K562 (cell line): ENCODE results near the gene FAM50B. TPM values are rescaled to one million over a fixed set of nuclear protein-coding genes. Genes with fewer than 3 reads are reported as not detected.

Experiments used
- ATAC-seq: fragments of 200-7000 bp; cut with Tn5 transposase; 3 replicates; pipeline ENCODE4 v1.9.1; 2020; ENCODE audit warnings: moderate library complexity
- BruUV-seq: library from RNA; stranded (reverse); fragments of 400-500 nt; replicated peaks from 2 replicates; lab custom pipeline; 2021; lab: Mats Ljungman, UMichigan
- CTCF ChIA-PET: fragments of 300-600 bp; formaldehyde crosslinking; extraction: SDS; loops from one replicate; lab custom pipeline; 2021; ENCODE audit warnings: low intra/inter-chr PET ratio; lab: Yijun Ruan, JAX
- POLR2A ChIA-PET: fragments of 300-600, 350-650 bp; sonication (Branson Sonifier 250); formaldehyde crosslinking; extraction: SDS; loops from one replicate; lab custom pipeline; 2021; ENCODE audit warnings: antibody characterized with exemption, inconsistent platforms; lab: Yijun Ruan, JAX
- DNase-seq, 4 experiments: peaks; one replicate each; pipeline versions ENCODE4 v3.0.0 to v3.0.0-alpha.2; 2011 to 2018; ENCODE audit warnings: low spot score in 3 of 4, mixed read lengths in 3 of 4; ENCODE audit errors: extremely low read depth in 1 of 4
- FAIRE-seq: peaks from 2 replicates; lab custom pipeline; 2011; peaks lifted over from hg19 to GRCh38; lab: Jason Lieb, UNC
- H2AFZ ChIP-seq: 2 replicates; pipeline ENCODE4 v1.6.0; 2011; ENCODE audit warnings: low read depth, low read length, control low read depth, inconsistent platforms
- H3K27ac ChIP-seq: fragments of 200-600 bp; 3 replicates; pipeline ENCODE4 v1.8.0; 2011; ENCODE audit warnings: low read depth, mild to moderate bottlenecking, control low read depth, inconsistent platforms, low read length, moderate library complexity, mixed read lengths; ENCODE audit errors: extremely low read depth
- H3K27me3 ChIP-seq, 2 experiments: fragments of 300-600 bp in 1 of 2; 2 replicates in 1 of 2; 3 replicates in 1 of 2; pipeline versions ENCODE4 v1.6.0 to v1.8.0; 2011; ENCODE audit warnings: inconsistent platforms in 2 of 2, low read length in 2 of 2, mild to moderate bottlenecking in 1 of 2, mixed read lengths in 1 of 2, moderate library complexity in 1 of 2; ENCODE audit not compliant: control insufficient read depth in 2 of 2, insufficient read depth in 2 of 2
- H3K36me3 ChIP-seq: fragments of 300-600 bp; 3 replicates; pipeline ENCODE4 v1.8.0; 2011; ENCODE audit warnings: mild to moderate bottlenecking, low read length, inconsistent platforms; ENCODE audit not compliant: control insufficient read depth, insufficient read depth
- H3K4me1 ChIP-seq, 2 experiments: fragments of 200-600 bp in 1 of 2; replicated peaks in 1 of 2; 2 replicates in 1 of 2; 3 replicates in 1 of 2; pipeline versions ENCODE4 v1.5.1 to v1.8.0; 2011; ENCODE audit warnings: inconsistent platforms in 2 of 2, low read length in 2 of 2, mild to moderate bottlenecking in 1 of 2, mixed read lengths in 1 of 2, moderate library complexity in 1 of 2; ENCODE audit not compliant: control insufficient read depth in 2 of 2, insufficient read depth in 2 of 2
- H3K4me2 ChIP-seq: 2 replicates; pipeline ENCODE4 v1.6.1; 2011; ENCODE audit warnings: low read length, control low read depth, inconsistent platforms, mixed read lengths; ENCODE audit not compliant: insufficient read depth
- H3K4me3 ChIP-seq: fragments of 200-600 bp; sonication (generic), shearing (Covaris generic); 2 replicates; pipeline ENCODE4 v1.5.1; 2016; ENCODE audit warnings: control low read depth, inconsistent platforms
- H3K79me2 ChIP-seq: fragments of 200-600 bp; 3 replicates; pipeline ENCODE4 v1.8.0; 2011; ENCODE audit warnings: low read length, inconsistent platforms; ENCODE audit not compliant: control insufficient read depth, insufficient read depth
- H3K9ac ChIP-seq, 2 experiments: 2 replicates each; pipeline versions ENCODE4 v1.6.0 to v1.6.1; 2011; ENCODE audit warnings: low read depth in 2 of 2, low read length in 2 of 2, control low read depth in 1 of 2, inconsistent platforms in 1 of 2, mild to moderate bottlenecking in 1 of 2, mixed read lengths in 1 of 2; ENCODE audit not compliant: insufficient read depth in 1 of 2
- H3K9me1 ChIP-seq: one replicate; pipeline ENCODE4 v1.6.0; 2011; ENCODE audit warnings: inconsistent platforms, mild to moderate bottlenecking, low read length, moderate library complexity; ENCODE audit not compliant: control insufficient read depth, insufficient read depth
- H3K9me3 ChIP-seq: replicated peaks from 2 replicates; pipeline ENCODE4 v1.5.1; 2011; ENCODE audit warnings: low read depth, low read length, inconsistent platforms; ENCODE audit not compliant: control insufficient read depth, insufficient read depth
- H4K20me1 ChIP-seq: replicated peaks from 2 replicates; pipeline ENCODE4 v1.6.1; 2011; ENCODE audit warnings: low read length, inconsistent platforms, mixed read lengths; ENCODE audit not compliant: control insufficient read depth, insufficient read depth
- HCFC1 ChIP-seq: IDR thresholded peaks from 2 replicates; pipeline ENCODE4 v1.6.1; 2012; ENCODE audit warnings: low read depth, low read length, improper control_type of control experiment
- HOMEZ ChIP-seq: fragments of 250-450 bp; sonication (Bioruptor Pico); IDR thresholded peaks from 2 replicates; pipeline ENCODE4 v1.4.0; 2020; ENCODE audit warnings: mild to moderate bottlenecking, moderate library complexity
- RAD21 ChIP-seq, 2 experiments: fragments of 250-450 bp in 1 of 2; fragments of 450-650 bp in 1 of 2; sonication (Bioruptor Pico) in 1 of 2; formaldehyde crosslinking in 1 of 2; IDR thresholded peaks in 1 of 2; conservative IDR thresholded peaks in 1 of 2; 2 replicates each; pipeline versions ENCODE4 v1.4.0 to v1.8.0; 2020 to 2022; ENCODE audit warnings: mild to moderate bottlenecking in 2 of 2, moderate library complexity in 1 of 2
- SAFB ChIP-seq: fragments of 200-400 bp; formaldehyde crosslinking; IDR thresholded peaks from 2 replicates; pipeline ENCODE4 v1.6.1; 2017; ENCODE audit warnings: low read depth, low read length, borderline replicate concordance
- XRCC5 ChIP-seq: fragments of 200-400 bp; formaldehyde crosslinking; IDR thresholded peaks from 2 replicates; pipeline ENCODE4 v1.6.1; 2017; ENCODE audit warnings: low read depth, mild to moderate bottlenecking, low read length
- ZNF174 ChIP-seq: fragments of 250-450 bp; sonication (Bioruptor Pico); IDR thresholded peaks from 2 replicates; pipeline ENCODE4 v1.4.0; 2020; ENCODE audit warnings: mild to moderate bottlenecking
- WGBS: fragments of 100-300 bp; shearing (Covaris generic); methylation state at CpG from one replicate; pipeline ENCODE4 v1.1.6; 2016; ENCODE audit warnings: low coverage, mixed read lengths; ENCODE audit not compliant: insufficient coverage; ENCODE audit errors: missing lambda C conversion rate; 5-methylcytosine and 5-hydroxymethylcytosine counted together
- in situ Hi-C: fragments of 300-500 bp; cut with MboI; formaldehyde crosslinking; loops from 4 replicates; pipeline ENCODE4 v1.15.0; 2018; ENCODE audit warnings: inconsistent platforms, mixed read lengths
- intact Hi-C: fragments of 100-400 bp; cut with micrococcal nuclease; formaldehyde crosslinking; loops from 2 replicates; pipeline ENCODE4 v1.14.2; 2022
- polyA plus RNA-seq, 8 experiments: library from polyadenylated mRNA; depleted of rRNA in 4 of 8; stranded (reverse) in 5 of 8; unstranded in 3 of 8; fragments of >200 nt; fragmentation: Nextera tagmentation in 2 of 8; fragmentation: Illumina TruSeq in 1 of 8; extraction: Ambion mirVana in 2 of 8; extraction: Trizol in 1 of 8; gene quantifications; 2 replicates each; pipeline versions ENCODE4 v1.2.1 to v1.2.3, GENCODE V29; 2011 to 2014; ENCODE audit warnings: inconsistent platforms in 1 of 8, missing spikeins in 1 of 8
- total RNA-seq, 7 experiments: library from RNA; depleted of rRNA in 6 of 7; stranded (reverse); fragments of >200 nt in 6 of 7; fragmentation: Illumina TruSeq in 2 of 7; extraction: Trizol in 2 of 7; gene quantifications; 2 replicates each; pipeline versions ENCODE4 v1.2.1 to v1.2.3, GENCODE V29; 2011 to 2021; ENCODE audit warnings: low replicate concordance in 1 of 7

The FAM50B gene
- total and polyA plus RNA-seq, 9 of the 15 experiments (the other 6 are each of a cell fraction or from before 2014, with no cell fraction given): 0.09 to 0.16 (median 0.13) TPM; not detected in 6

DNA sequence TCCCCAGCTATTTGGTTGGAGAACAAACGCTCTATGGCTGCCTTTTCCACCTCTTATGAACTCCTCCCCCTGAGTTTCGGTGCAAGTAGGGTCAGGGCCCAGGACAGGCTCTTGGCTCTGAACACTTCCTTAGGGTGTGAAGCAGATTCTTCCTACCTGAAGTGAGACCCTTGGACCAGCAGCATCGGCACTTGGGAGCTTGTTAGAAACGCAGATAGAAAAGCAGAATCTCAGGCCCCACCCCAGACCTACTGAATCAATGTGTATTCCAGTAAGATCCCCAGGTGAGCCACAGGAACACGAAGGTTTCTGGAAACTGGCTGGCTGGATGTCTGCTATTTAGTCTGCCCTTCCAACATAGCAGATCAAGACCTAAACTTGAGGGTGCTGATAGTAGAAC lies 3.2 kb downstream of the FAM50B start (continued):
- TF ChIP-seq HOMEZ (no peak), SAFB (no peak), HCFC1 (no peak)

GRCh38 chr6:3855866-3856265 lies 6.7 kb downstream of the FAM50B start:
- POLR2A ChIA-PET: no interaction called here
- ATAC-seq (no peak), FAIRE-seq (no peak)

More at GRCh38 chr6:3855866-3856265, 6.7 kb downstream of the FAM50B start:
- in situ Hi-C loops (no loop called here), intact Hi-C loops (no loop called here)
- no peaks in the 10 kb centered on the region for H3K36me3 ChIP-seq
- no peak overlapping the region for H3K9ac ChIP-seq
- no peaks in the 10 kb centered on the region for H3K9me1 ChIP-seq
- H3K27me3 ChIP-seq: peaks cover 11 to 22% of the 10 kb centered on the region in 2 experiments; a peak in 3 of 5 replicates
- no TSS peak for BruUV-seq
- CTCF ChIA-PET: no interaction called here
- H4K20me1 ChIP-seq: no peaks in the 10 kb centered on the region
- no peak overlapping the region for H3K4me2 ChIP-seq
- TF ChIP-seq RAD21 (CRISPR knock-in tag; conservative IDR thresholded peaks at IDR 0.05 in 1 of 2, IDR thresholded peaks at IDR 0.05 in 1 of 2) (no peak), ZNF174 (CRISPR knock-in tag) (no peak), XRCC5 (no peak)
- H3K9me3 ChIP-seq: no peaks in the 10 kb centered on the region
- no peak for DNase-seq
- H3K4me1 ChIP-seq: no peaks in the 10 kb centered on the region
- H3K79me2 ChIP-seq: no peaks in the 10 kb centered on the region
- H3K4me3 ChIP-seq: no peak overlapping the region
- H3K27ac ChIP-seq: no peak overlapping the region
- WGBS: 3% methylated on average over 4 of the region's 4 CpGs
- no peak overlapping the region for H2AFZ ChIP-seq
